Psoas muscle (tissue), 8 donors: ENCODE measurements around the gene PALM2AKAP2. TPM values are rescaled to one million over a fixed set of nuclear protein-coding genes. Genes with fewer than 3 reads are reported as not detected.
A peak's percentile ranks its signal among the peaks of the same experiment; 100 is the strongest.
"Not testable (repeated sequence)": the region's sequence is repeated elsewhere in the genome, so short reads cannot be mapped to it uniquely, and the experiment has no call there.

ENCODE experiments used
- ATAC-seq, 4 donors: fragments of 200-7000 bp; cut with Tn5 transposase; one replicate each; pipeline ENCODE4 v1.9.1; 2020; ENCODE audit warnings: moderate library complexity in 3 of 4, mild to moderate bottlenecking in 2 of 4
- DNase-seq, 2 donors: peaks; one replicate each; pipeline ENCODE4 v3.0.0-alpha.2; 2020
- H3K27ac ChIP-seq: fragments of 200-600 bp; one replicate; pipeline ENCODE4 v1.8.0; 2022
- H3K27me3 ChIP-seq, 3 donors: fragments of 200-600 bp in 1 of 3; one replicate each; pipeline versions ENCODE4 v1.6.1 to v1.8.0; 2013 to 2022; ENCODE audit warnings: low read length in 2 of 3, mild to moderate bottlenecking in 2 of 3, moderate library complexity in 1 of 3; ENCODE audit not compliant: insufficient read depth in 3 of 3
- H3K36me3 ChIP-seq, 2 donors: fragments of 200-600 bp in 1 of 2; one replicate each; pipeline versions ENCODE4 v1.6.1 to v1.8.0; 2013 to 2022; ENCODE audit warnings: low read depth in 1 of 2, mild to moderate bottlenecking in 1 of 2, moderate library complexity in 1 of 2; ENCODE audit not compliant: insufficient read depth in 1 of 2
- H3K4me1 ChIP-seq: fragments of 200-600 bp; one replicate; pipeline ENCODE4 v1.8.0; 2022
- H3K4me3 ChIP-seq: fragments of 200-600 bp; one replicate; pipeline ENCODE4 v1.8.0; 2022; ENCODE audit warnings: mild to moderate bottlenecking
- H3K9me3 ChIP-seq: fragments of 200-600 bp; one replicate; pipeline ENCODE4 v1.8.0; 2022
- WGBS, 3 donors: extraction: QIAGEN DNeasy Blood & Tissue Kit; methylation state at CpG; one replicate each; pipeline versions ENCODE4 v1.1.6 to v1.1.7; 2013; 5-methylcytosine and 5-hydroxymethylcytosine counted together
- intact Hi-C, 2 donors: fragments of 100-400 bp; cut with DNase I; formaldehyde crosslinking; loops; one replicate each; pipeline versions ENCODE4 v1.11.0 to v1.14.2; 2022
- polyA plus RNA-seq, 3 donors: library from polyadenylated mRNA; stranded (reverse); fragments of 200-250 nt; gene quantifications; one replicate each; pipeline ENCODE4 v1.2.3, GENCODE V29; 2013
- total RNA-seq, 4 donors: library from RNA; stranded (reverse); fragmentation: NEBNext Ultra II Directional in 2 of 4; extraction: Animal tissue kit (Norgen Biotek cat#: 25700) in 2 of 4; gene quantifications; one replicate each; pipeline versions ENCODE4 v1.2.1 to v1.2.4, GENCODE V29; 2021 to 2023
- TF ChIP-seq, protein P1 (sequence below): fragments of 200-600 bp; IDR thresholded peaks from one replicate; pipeline ENCODE4 v1.8.0; 2022; ENCODE audit warnings: antibody characterized with exemption
- donor health status: healthy with polysubstance abuse.
- donor health status: DM: no; HTN: no; CAD: no; lungs with moderate emphysema.
- donor health status: Bipolar disorder and iron deficiency.
- donor health status: healthy.
- donor health status: DM: yes; HTN: yes; CAD: no.
- donor health status: DM: no; HTN: no; CAD: no.
- donor health status: DM: no; HTN: no; CAD: no.
- donor health status: DM: yes; HTN: yes; CAD: no.

Gene PALM2AKAP2
- total and polyA plus RNA-seq, 7 donors, result 0.16 to 16.6 (median 1.6) TPM

DNA sequence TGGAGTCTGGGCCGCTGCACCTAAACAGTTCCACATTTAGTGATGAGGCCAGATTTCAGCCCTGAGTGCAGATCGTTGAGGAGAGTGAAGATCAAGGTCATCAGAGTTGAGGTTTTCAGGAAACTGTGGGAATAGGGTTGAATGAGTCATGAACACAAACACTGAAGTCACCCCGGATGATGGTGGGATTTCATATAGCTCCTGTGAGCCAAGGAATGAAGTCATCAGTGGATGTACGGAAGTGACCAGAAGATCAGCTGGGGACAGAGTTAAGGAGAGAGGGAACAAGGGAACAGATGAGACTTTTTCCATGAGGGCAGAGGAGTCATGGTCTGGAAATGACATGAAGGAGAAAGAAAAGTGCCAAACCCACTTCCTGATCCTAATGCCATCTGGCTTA is 36.5 kb downstream of the PALM2AKAP2 start:
- H3K4me1 ChIP-seq, result peaks cover 3% of the 10 kb centered on the region
- peaks cover 0 to 3% (median 1%) of the 10 kb centered on the region in 3 donors for H3K27me3 ChIP-seq
- H3K36me3 ChIP-seq, result no peaks in the 10 kb centered on the region
- H3K4me3 ChIP-seq, result no peak overlapping the region
- intact Hi-C loops, result loop anchor here in 1 of 2 donors (1.0 kb wide), 1 partner anchor 242 kb away; no protein-coding TSS in a partner anchor
- DNase-seq (no peak), ATAC-seq (peak; percentile 60 to 84 (median 75))
- H3K27ac ChIP-seq, result no peak overlapping the region
- TF ChIP-seq, protein P1, sequence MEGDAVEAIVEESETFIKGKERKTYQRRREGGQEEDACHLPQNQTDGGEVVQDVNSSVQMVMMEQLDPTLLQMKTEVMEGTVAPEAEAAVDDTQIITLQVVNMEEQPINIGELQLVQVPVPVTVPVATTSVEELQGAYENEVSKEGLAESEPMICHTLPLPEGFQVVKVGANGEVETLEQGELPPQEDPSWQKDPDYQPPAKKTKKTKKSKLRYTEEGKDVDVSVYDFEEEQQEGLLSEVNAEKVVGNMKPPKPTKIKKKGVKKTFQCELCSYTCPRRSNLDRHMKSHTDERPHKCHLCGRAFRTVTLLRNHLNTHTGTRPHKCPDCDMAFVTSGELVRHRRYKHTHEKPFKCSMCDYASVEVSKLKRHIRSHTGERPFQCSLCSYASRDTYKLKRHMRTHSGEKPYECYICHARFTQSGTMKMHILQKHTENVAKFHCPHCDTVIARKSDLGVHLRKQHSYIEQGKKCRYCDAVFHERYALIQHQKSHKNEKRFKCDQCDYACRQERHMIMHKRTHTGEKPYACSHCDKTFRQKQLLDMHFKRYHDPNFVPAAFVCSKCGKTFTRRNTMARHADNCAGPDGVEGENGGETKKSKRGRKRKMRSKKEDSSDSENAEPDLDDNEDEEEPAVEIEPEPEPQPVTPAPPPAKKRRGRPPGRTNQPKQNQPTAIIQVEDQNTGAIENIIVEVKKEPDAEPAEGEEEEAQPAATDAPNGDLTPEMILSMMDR, result no peak
- H3K9me3 ChIP-seq, result no peaks in the 10 kb centered on the region
- 19 to 35% (median 22%) methylated on average over 4 of the region's 4 CpGs for WGBS, 3 donors

DNA sequence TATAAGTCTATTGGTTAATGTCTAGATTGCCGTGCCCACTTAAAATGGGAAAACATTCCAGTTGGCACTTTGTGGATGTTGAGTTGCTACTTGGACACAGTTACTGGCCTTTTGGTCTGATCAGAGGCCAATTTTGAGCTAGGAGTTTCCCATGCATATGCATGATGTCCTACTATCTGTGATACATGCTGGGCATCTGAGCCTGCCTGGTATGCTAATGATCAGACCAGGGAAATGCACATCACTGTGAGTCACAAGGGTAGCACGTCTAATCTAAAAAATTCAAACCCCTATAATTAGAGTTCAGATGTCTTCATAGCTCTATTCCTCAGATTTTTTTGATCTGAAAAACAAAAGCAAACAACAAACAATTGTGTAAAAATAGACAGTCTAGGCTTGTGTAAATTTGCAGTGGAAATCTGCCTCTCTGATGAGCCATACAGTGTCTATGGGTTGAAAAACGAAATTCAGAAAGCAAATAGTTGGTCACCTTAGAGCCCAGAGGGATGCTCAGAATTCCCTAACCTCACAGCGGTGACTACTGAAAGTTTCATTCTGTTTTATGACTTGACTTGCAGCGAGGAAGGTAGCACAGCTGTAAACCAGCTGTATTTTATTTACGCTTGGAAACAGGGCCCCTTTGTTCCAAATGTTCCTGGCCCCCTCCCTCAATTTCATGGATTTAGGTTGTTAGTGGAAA is 37.3 kb downstream of the PALM2AKAP2 start:
- 28 to 63% (median 29%) methylated on average over 6 of the region's 6 CpGs for WGBS, 3 donors
- TF ChIP-seq, protein P1, result no peak
- no peak overlapping the region for H3K4me3 ChIP-seq
- ATAC-seq, result peak in 2 of 4 donors; percentile 3 to 12
- no peak overlapping the region for H3K27ac ChIP-seq
- intact Hi-C loops, result no loop called here
- H3K9me3 ChIP-seq, result no peaks in the 10 kb centered on the region
- peaks cover 3% of the 10 kb centered on the region for H3K4me1 ChIP-seq
- H3K27me3 ChIP-seq, result peaks cover 0 to 3% (median 1%) of the 10 kb centered on the region in 3 donors
- no peak for DNase-seq
- H3K36me3 ChIP-seq, result no peaks in the 10 kb centered on the region

DNA sequence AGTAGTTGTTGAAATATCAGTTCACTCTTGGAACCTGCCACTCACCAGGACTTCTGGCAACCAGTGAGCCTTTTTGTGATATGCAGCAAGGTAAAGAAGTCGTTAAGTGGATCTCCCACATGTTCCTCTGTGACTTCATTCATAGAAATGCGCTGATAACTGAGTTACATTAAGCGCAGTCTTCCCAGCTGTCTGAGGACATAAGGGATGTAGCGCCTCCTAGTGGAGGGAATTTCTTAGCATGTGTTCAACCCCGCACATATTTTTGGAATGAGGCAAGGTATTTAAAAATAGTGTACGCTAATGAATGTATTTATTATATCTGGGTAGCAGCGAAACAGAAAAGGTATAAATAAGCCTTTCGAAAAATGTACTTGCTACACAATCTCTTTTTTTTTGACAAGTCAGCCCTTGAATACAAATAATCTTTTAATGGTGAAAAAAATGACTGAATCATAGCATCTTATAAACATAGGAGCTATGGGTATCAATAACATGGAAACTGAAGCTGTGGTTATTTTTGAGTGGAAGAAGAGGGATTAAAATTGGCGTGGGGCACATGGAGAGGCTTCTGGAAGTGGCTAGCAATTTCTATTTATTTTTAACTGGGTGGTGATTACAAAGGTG is 38.0 kb downstream of the PALM2AKAP2 start:
- Histone ChIP-seq H3K36me3 (no peaks in the 10 kb centered on the region), H3K27me3 (peaks cover 0 to 3% (median 1%) of the 10 kb centered on the region in 3 donors), H3K4me3 (no peak overlapping the region), H3K9me3 (no peaks in the 10 kb centered on the region), H3K4me1 (peaks cover 3% of the 10 kb centered on the region), H3K27ac (no peak overlapping the region)
- DNase-seq (no peak), ATAC-seq (peak; percentile 74 to 87 (median 82))
- TF ChIP-seq, protein P1, result peak; percentile 75
- 3 to 6% (median 4%) methylated on average over 9 of the region's 9 CpGs for WGBS, 3 donors
- intact Hi-C loops, result no loop called here

DNA sequence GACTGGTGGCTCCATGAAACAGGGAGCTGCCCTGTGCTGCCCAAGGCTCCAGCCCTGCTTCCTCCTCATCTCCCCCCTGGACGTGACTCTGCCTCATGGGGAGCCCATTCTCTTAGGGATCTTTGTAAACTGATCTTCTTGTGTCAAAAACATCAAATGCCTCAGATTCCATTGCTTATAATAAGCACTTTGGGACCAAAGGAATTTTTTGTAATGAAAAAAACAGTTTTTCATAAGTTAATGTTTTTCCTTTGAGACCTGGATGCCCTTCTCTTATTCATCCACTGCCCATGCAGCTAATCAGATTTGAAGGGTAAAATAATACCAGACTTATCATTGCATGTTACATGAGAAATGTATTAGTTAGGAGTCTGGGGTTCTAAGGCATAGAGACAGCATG is 41.7 kb downstream of the PALM2AKAP2 start:
- DNase-seq (no peak), ATAC-seq (no peak)
- Histone ChIP-seq H3K9me3 (no peaks in the 10 kb centered on the region), H3K36me3 (no peaks in the 10 kb centered on the region), H3K27me3 (no peaks in the 10 kb centered on the region), H3K27ac (no peak overlapping the region), H3K4me1 (peaks cover 3% of the 10 kb centered on the region), H3K4me3 (no peak overlapping the region)
- TF ChIP-seq, protein P1, result no peak
- 67 to 75% (median 70%) methylated on average over 1 of the region's 1 CpG for WGBS, 3 donors
- intact Hi-C loops, result no loop called here

DNA sequence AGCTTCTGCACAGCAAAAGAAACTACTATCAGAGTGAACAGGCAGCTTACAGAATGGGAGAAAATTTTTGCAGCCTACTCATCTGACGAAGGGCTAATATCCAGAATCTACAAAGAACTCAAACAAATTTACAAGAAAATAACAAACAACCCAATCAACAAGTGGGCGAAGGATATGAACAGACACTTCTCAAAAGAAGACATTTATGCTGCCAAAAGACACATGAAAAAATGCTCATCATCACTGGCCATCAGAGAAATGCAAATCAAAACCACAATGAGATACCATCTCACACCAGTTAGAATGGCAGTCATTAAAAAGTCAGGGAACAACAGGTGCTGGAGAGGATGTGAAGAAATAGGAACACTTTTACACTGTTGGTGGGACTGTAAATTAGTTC is 45.4 kb downstream of the PALM2AKAP2 start:
- H3K27ac ChIP-seq, H3K4me3 ChIP-seq, ATAC-seq, H3K4me1 ChIP-seq, DNase-seq, H3K9me3 ChIP-seq, H3K36me3 ChIP-seq, intact Hi-C loops, H3K27me3 ChIP-seq: not testable (repeated sequence)
- WGBS, 3 donors, result 86 to 97% (median 96%) methylated on average over 2 of the region's 2 CpGs
